Effector memory CD8-positive, alpha-beta T cell (primary cell): ENCODE results near the gene SLFN14.
"Not testable (repeated sequence)": the region's sequence is repeated elsewhere in the genome, so short reads cannot be mapped to it uniquely, and the experiment has no call there.

Experiments used
- ATAC-seq: fragments of 150-1000 bp; cut with Tn5 transposase; replicated peaks from 2 replicates; pipeline ENCODE4 v1.10.0; 2021; ENCODE audit warnings: mild to moderate bottlenecking, moderate library complexity
- DNase-seq, 3 experiments: peaks; one replicate each; pipeline ENCODE4 v3.0.0; 2021
- H3K27ac Mint-ChIP-seq, 2 donors: one replicate each; pipeline ENCODE4 v1.8.0; 2022; ENCODE audit warnings: mild to moderate bottlenecking in 2 of 2, mixed read lengths in 2 of 2, moderate library complexity in 2 of 2
- H3K27me3 Mint-ChIP-seq, 2 donors: one replicate each; pipeline ENCODE4 v1.8.0; 2022; ENCODE audit warnings: mixed read lengths in 2 of 2
- H3K36me3 Mint-ChIP-seq: one replicate; pipeline ENCODE4 v1.8.0; 2022; ENCODE audit warnings: mild to moderate bottlenecking, moderate library complexity, mixed read lengths; ENCODE audit not compliant: insufficient read depth
- H3K4me1 Mint-ChIP-seq, 2 donors: one replicate each; pipeline ENCODE4 v1.8.0; 2022; ENCODE audit warnings: low read depth in 2 of 2, mixed read lengths in 2 of 2
- H3K4me3 Mint-ChIP-seq, 2 donors: one replicate each; pipeline ENCODE4 v1.8.0; 2022; ENCODE audit warnings: mild to moderate bottlenecking in 2 of 2, mixed read lengths in 2 of 2, moderate library complexity in 2 of 2
- H3K9me3 Mint-ChIP-seq, 2 donors: one replicate each; pipeline ENCODE4 v1.8.0; 2022; ENCODE audit warnings: mixed read lengths in 2 of 2

SLFN14 gene

DNA sequence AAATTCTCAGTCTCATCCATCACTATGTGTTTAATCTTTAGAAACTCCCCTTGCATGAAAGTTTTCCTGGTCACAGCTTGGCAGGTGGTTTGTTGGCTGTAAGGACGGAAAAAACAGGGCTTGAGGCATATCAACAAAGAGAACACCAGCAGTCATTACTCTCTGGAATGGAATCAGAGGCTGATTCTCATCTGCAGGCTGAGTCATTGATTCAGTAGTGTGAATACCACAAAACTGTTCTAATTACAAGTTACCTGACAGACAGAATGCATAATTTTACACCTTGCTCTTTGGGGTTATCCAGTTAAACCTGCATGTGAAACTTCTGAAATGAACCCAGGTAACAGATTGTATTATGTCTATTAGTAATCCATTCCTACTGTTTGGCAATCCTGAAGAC is 11.6 kb downstream of the SLFN14 start:
- Mint-ChIP-seq H3K27me3 (no peaks in the 10 kb centered on the region), H3K4me1 (peaks cover 0 to 15% of the 10 kb centered on the region in 2 donors), H3K36me3 (peaks cover 3% of the 10 kb centered on the region), H3K27ac (no peak overlapping the region), H3K4me3 (no peak overlapping the region), H3K9me3 (no peaks in the 10 kb centered on the region)
- ATAC-seq (no peak), DNase-seq (no peak)

- Mint-ChIP-seq H3K27ac (no peak overlapping the region), H3K9me3 (no peaks in the 10 kb centered on the region), H3K27me3 (no peaks in the 10 kb centered on the region), H3K4me1 (peaks cover 4 to 19% of the 10 kb centered on the region in 2 donors), H3K4me3 (no peak overlapping the region), H3K36me3 (peaks cover 3% of the 10 kb centered on the region)
- no peak for ATAC-seq
- no peak for DNase-seq
Observed at GRCh38 chr17:35548208-35548810, 12.3 kb downstream of the SLFN14 start.

DNA sequence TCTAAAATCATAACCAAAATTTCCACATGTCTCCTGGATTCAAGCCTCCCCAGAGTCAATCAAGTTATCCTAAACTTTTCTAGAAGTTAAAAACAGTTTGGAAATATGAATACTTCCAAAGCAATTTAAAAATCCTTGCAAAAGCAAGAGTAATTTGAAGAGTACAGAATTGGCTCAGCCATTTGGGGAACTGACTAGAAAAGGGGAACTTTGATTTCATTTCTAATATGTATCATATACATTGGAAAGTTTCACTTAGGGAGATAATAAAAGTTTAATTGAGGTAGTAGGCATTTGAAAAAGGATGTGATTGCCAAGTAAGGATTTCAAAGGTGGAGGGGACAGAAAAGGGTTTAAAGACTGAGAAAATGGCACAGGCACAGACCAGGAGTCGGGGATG is 14.1 kb downstream of the SLFN14 start:
- H3K36me3 Mint-ChIP-seq = peaks cover 3% of the 10 kb centered on the region
- no peak overlapping the region for H3K27ac Mint-ChIP-seq
- ATAC-seq (no peak), DNase-seq (no peak)
- no peaks in the 10 kb centered on the region for H3K27me3 Mint-ChIP-seq
- no peak overlapping the region for H3K4me3 Mint-ChIP-seq
- H3K9me3 Mint-ChIP-seq = no peaks in the 10 kb centered on the region
- H3K4me1 Mint-ChIP-seq = peaks cover 4 to 20% of the 10 kb centered on the region in 2 donors

GRCh38 chr17:35545150-35545549 is 15.5 kb downstream of the SLFN14 start:
- H3K4me1 Mint-ChIP-seq = peaks cover 11 to 29% of the 10 kb centered on the region in 2 donors
- no peak overlapping the region for H3K4me3 Mint-ChIP-seq
- H3K27me3 Mint-ChIP-seq = no peaks in the 10 kb centered on the region
- H3K27ac Mint-ChIP-seq = no peak overlapping the region
- no peaks in the 10 kb centered on the region for H3K9me3 Mint-ChIP-seq
- no peak for DNase-seq
- no peak for ATAC-seq
- H3K36me3 Mint-ChIP-seq = peaks cover 3% of the 10 kb centered on the region

DNA sequence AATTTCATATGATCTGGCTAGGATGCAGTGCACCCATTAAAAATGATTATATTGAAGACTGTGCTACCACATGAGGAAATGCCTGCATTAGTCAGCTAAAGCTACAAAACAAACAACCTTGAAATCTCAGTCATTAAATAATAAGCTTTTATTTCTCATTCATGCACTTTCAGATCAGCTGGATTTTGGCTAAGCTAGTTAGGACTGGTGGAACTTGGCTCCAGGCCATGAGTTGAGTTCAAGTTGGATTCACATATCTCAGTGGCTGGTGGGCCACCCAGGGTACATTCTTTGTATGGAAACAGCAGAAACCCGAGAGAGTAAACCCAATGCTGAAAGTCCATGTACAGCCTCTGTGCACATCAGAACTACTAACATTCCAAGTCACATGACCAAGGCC is 16.8 kb downstream of the SLFN14 start:
- no peaks in the 10 kb centered on the region for H3K9me3 Mint-ChIP-seq
- no peak overlapping the region for H3K27ac Mint-ChIP-seq
- H3K4me1 Mint-ChIP-seq = peaks cover 19 to 42% of the 10 kb centered on the region in 2 donors
- ATAC-seq (no peak), DNase-seq (no peak)
- no peak overlapping the region for H3K4me3 Mint-ChIP-seq
- H3K27me3 Mint-ChIP-seq = no peaks in the 10 kb centered on the region
- peaks cover 9% of the 10 kb centered on the region for H3K36me3 Mint-ChIP-seq

GRCh38 chr17:35542990-35543389 is 17.6 kb downstream of the SLFN14 start:
- Mint-ChIP-seq H3K4me1 (peaks cover 23 to 45% of the 10 kb centered on the region in 2 donors), H3K27ac (peak overlapping the region in 1 of 2 donors; percentile 26), H3K36me3 (peaks cover 11% of the 10 kb centered on the region), H3K27me3 (no peaks in the 10 kb centered on the region), H3K4me3 (peak overlapping the region in 1 of 2 donors; percentile 24), H3K9me3 (no peaks in the 10 kb centered on the region)
- DNase-seq = no peak
- ATAC-seq = no peak

- DNase-seq (no peak), ATAC-seq (no peak)
- Mint-ChIP-seq H3K27ac (peak overlapping the region; percentile 36 to 80), H3K36me3 (peaks cover 14% of the 10 kb centered on the region), H3K4me1 (peaks cover 27 to 45% of the 10 kb centered on the region in 2 donors), H3K9me3 (no peaks in the 10 kb centered on the region), H3K4me3 (peak overlapping the region; percentile 67 to 84), H3K27me3 (no peaks in the 10 kb centered on the region)
Observed at GRCh38 chr17:35541434-35541833, 19.2 kb downstream of the SLFN14 start.

DNA sequence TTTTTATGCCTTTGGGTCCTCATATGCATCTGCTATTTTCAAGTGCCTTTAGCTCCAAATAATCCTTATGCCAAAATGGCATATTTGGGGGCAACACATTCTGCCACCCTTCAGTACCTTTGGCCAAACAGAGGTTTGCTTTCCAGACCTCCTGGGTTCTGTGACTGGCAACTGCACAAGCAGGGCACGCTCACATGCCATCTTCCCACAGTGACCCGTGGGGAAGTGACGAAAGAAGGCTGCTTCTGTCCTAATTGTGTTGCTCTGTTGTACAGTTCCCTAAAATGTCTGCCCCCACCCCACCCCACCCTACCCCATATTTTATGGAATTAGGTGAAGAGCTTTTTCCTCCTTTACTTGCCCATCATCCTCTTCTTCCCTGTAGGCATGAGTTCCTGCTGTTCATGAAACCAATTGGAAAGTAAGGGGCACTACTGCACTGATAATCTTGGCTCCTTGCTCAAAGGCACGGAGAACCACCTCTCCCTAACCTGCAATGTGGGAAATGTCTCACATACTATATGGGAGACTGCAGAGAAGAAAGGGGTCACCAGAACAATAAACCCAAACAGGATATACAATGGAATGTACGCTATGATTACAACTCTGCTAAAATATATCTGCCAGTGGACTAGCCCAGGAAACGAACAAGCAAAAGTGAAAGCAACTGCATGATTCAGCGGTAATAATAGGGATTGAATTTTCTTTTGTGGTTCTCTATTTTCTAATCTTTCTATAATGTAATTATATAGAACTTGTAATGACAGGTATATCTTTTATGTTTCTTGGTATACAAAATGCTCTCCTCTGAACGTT is 19.8 kb downstream of the SLFN14 start:
- ATAC-seq = peak; percentile 48
- Mint-ChIP-seq H3K36me3 (peaks cover 18% of the 10 kb centered on the region), H3K9me3 (no peaks in the 10 kb centered on the region), H3K27ac (peak overlapping the region; percentile 36 to 80), H3K4me3 (peak overlapping the region; percentile 67 to 84), H3K27me3 (no peaks in the 10 kb centered on the region), H3K4me1 (peaks cover 27 to 48% of the 10 kb centered on the region in 2 donors)
- no peak for DNase-seq

DNA sequence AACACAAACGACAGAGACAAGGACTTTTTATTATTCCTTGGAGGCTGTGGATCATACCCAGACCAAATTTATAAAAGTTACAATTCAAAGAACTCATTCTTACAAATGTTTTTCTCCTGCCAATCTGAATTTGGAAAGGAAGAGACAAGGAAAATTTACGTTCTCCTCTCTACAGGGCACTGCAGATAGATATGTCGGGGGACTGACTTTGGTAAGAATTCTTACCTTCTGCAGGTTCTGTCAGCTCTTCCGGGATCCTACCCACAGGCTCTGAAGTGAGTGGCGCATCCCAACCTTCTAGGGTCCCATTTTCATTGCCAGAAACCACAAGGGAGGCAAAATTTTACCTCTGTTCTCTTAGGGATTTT is 21.0 kb downstream of the SLFN14 start:
- Mint-ChIP-seq H3K27me3 (no peaks in the 10 kb centered on the region), H3K9me3 (no peaks in the 10 kb centered on the region), H3K27ac (peak overlapping the region; percentile 36 to 80), H3K36me3 (peaks cover 23% of the 10 kb centered on the region), H3K4me1 (peaks cover 27 to 51% of the 10 kb centered on the region in 2 donors), H3K4me3 (peak overlapping the region; percentile 67 to 84)
- ATAC-seq (no peak), DNase-seq (no peak)

DNA sequence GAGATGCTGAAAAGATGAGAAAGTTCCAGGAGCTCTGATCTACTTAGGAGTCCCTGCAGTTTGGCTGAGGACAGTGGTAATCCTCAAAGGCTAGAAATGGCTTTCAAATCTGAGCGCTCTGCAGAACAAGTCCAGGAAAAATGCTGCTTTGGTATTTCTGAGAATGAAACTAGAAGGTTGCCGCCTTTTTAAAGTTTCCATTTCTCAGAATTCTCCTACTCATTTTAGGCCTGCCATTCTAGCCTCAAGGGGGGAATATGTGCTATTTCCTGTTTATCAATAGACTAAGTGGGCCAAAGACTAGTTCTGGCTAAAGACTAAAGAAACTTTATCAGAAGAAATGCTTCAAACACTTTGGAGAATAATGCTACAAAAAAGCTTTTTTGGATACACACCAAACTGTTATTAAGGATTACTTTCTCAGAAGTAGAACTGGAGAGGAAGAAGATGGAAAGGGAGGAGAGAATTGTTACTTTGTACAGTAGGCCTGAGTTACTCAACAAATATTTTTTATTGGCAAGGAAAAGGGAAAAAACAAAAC is 22.9 kb downstream of the SLFN14 start, which contains the start of gene SLFN12L:
SLFN12L (minus strand) TSS at position 78 of the 541 bp plus-strand sequence. CDS start 15,314 bp downstream, outside the sequence.
- Mint-ChIP-seq H3K27me3 (no peaks in the 10 kb centered on the region), H3K36me3 (peaks cover 26% of the 10 kb centered on the region), H3K9me3 (no peaks in the 10 kb centered on the region), H3K27ac (peak within 1 kb of the TSS; percentile 36 to 80), H3K4me3 (peak within 1 kb of the TSS; percentile 67 to 84), H3K4me1 (peaks cover 28 to 52% of the 10 kb centered on the region in 2 donors)
- ATAC-seq = peak; percentile 28
- no peak for DNase-seq

DNA sequence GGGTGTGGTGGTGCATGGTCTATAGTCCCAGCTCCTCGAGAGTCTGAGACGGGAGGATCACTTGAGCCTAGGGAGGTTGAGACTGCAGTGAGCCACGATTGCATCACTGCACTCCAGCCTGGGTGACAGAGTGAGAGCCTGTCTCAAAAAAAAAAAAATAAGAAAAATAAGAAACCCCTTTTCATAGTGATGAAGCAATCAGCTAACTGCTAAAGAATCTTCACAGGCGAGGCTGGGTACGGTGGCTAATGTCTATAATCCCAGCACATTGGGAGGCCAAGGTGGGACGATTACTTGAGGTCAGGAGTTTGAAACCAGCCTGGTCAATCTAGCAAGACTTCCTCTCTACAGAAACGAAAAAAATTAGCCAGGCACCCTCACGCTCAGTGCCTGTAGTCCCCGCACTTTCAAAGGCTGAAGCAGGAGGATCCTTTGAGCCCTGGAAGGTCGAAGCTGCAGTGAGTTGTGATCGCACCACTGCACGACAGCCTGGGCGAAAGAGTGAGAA is 23.9 kb downstream of the SLFN14 start:
- H3K9me3 Mint-ChIP-seq = no peaks in the 10 kb centered on the region
- DNase-seq = no peak
- H3K4me1 Mint-ChIP-seq = peaks cover 32 to 62% of the 10 kb centered on the region in 2 donors
- peak overlapping the region; percentile 36 to 80 for H3K27ac Mint-ChIP-seq
- no peaks in the 10 kb centered on the region for H3K27me3 Mint-ChIP-seq
- peak; percentile 31 for ATAC-seq
- peak overlapping the region; percentile 67 to 84 for H3K4me3 Mint-ChIP-seq
- H3K36me3 Mint-ChIP-seq = peaks cover 31% of the 10 kb centered on the region

GRCh38 chr17:35535406-35535805 is 25.2 kb downstream of the SLFN14 start:
- H3K36me3 Mint-ChIP-seq = peaks cover 37% of the 10 kb centered on the region
- not testable (repeated sequence) for DNase-seq, ATAC-seq, H3K9me3 Mint-ChIP-seq, H3K27me3 Mint-ChIP-seq
- peak overlapping the region; percentile 67 to 84 for H3K4me3 Mint-ChIP-seq
- peak overlapping the region; percentile 36 to 80 for H3K27ac Mint-ChIP-seq
- peaks cover 30 to 65% of the 10 kb centered on the region in 2 donors for H3K4me1 Mint-ChIP-seq

DNA sequence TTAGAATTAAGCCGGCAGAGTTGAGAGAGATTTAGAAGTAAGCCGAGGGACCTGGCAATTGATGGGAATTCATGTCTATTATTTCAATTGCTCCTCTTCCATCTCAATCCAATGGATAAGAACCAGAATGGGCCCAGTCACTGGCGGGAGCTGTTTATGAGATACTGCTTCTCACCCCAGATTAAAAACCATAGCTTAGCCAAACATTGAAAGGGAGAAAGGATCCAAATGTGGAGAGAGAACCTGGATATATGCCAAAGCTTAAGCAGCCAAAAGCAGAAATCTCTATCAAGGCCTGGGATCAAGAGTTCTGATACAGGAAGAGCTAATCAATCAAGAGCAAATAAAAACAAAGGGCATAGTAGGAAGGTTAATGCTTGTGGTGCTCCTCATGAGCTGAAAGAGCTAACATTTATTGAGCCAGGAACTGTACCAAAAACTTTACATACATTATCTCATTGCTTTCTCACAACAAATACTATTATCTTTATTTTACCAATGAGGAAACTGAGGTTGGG is 26.0 kb downstream of the SLFN14 start:
- Mint-ChIP-seq H3K4me3 (peak overlapping the region; percentile 67 to 84), H3K36me3 (peaks cover 43% of the 10 kb centered on the region), H3K9me3 (no peaks in the 10 kb centered on the region), H3K4me1 (peaks cover 31 to 62% of the 10 kb centered on the region in 2 donors), H3K27ac (peak overlapping the region; percentile 36 to 80), H3K27me3 (no peaks in the 10 kb centered on the region)
- ATAC-seq (no peak), DNase-seq (no peak)
